Activated CD4-positive, alpha-beta memory T cell treated with anti-CD3 and anti-CD28 coated beads, Interleukin-2, amount 10 ng/mL, durations not matched to agents 7 days and 5 days (primary cell): Measurements from ENCODE around the gene FITM1. TPM values are rescaled to one million over a fixed set of nuclear protein-coding genes. Genes with fewer than 3 reads are reported as not detected.
A peak's percentile ranks its signal among the peaks of the same experiment; 100 is the strongest.

Source experiments
- CTCF ChIA-PET: fragments of 350-600 bp; sonication (Branson Sonifier 250); formaldehyde crosslinking; loops from one replicate; lab custom pipeline; 2021; ENCODE audit warnings: antibody characterized with exemption, inconsistent platforms; lab: Charles Lee
- POLR2A ChIA-PET: fragments of 350-600 bp; sonication (Branson Sonifier 250); formaldehyde crosslinking; loops from one replicate; lab custom pipeline; 2021; ENCODE audit warnings: antibody characterized with exemption; lab: Charles Lee
- DNase-seq: peaks from one replicate; pipeline ENCODE4 v3.0.0-alpha.2; 2020
- H3K27ac Mint-ChIP-seq: one replicate; pipeline ENCODE4 v1.8.0; 2021; ENCODE audit warnings: mild to moderate bottlenecking, mixed read lengths
- H3K27me3 Mint-ChIP-seq: one replicate; pipeline ENCODE4 v1.8.0; 2021; ENCODE audit warnings: mixed read lengths
- H3K36me3 Mint-ChIP-seq: one replicate; pipeline ENCODE4 v1.8.0; 2021; ENCODE audit warnings: low read depth, mixed read lengths
- H3K4me1 Mint-ChIP-seq: one replicate; pipeline ENCODE4 v1.8.0; 2021; ENCODE audit warnings: mixed read lengths
- H3K4me3 Mint-ChIP-seq: one replicate; pipeline ENCODE4 v1.8.0; 2021; ENCODE audit warnings: mild to moderate bottlenecking, mixed read lengths
- H3K9me3 Mint-ChIP-seq: one replicate; pipeline ENCODE4 v1.8.0; 2021; ENCODE audit warnings: mixed read lengths
- total RNA-seq, 2 experiments: library from RNA; stranded (reverse); gene quantifications; one replicate each; pipeline ENCODE4 v1.2.3, GENCODE V29; 2021

FITM1 gene
- total RNA-seq, 2 experiments from 2014 or later: 1.3 to 1.4 TPM

DNA sequence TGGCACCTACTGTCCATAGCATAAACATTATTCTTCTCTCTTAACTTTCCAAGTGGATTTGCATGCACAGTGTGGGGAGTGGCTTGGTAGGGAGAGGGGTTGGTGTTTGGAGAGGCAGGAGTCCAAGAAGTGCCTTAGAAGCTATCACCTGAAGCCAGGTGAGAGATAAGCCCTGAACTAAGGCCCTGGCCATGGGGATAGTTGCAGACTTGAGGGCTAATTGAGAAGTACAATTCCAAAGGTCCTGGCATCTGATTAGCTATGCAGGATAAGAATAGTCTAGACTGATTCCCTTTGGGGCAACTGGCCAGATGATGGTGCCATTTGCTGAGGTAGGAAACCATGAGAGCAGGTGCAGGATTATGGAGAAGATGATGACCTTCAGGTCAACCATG is 38.4 kb upstream of the FITM1 start:
- H3K4me1 Mint-ChIP-seq: peaks cover 37% of the 10 kb centered on the region
- ChIA-PET CTCF (interaction anchor here (0.7 to 12.0 kb wide), 15 partner anchors 11 to 533 kb away, joined by 3 to 254 read pairs (median 4); partner anchors contain the start of genes CARMIL3, DCAF11, DHRS1 and DHRS4L2), POLR2A (interaction anchor here (1.2 to 10.0 kb wide), 8 partner anchors 11 to 338 kb away, joined by 3 to 149 read pairs (median 52); partner anchors contain the start of genes DCAF11, DHRS4L2, IRF9 and KHNYN)
- peak overlapping the region; percentile 19 for H3K27ac Mint-ChIP-seq
- no peak overlapping the region for H3K4me3 Mint-ChIP-seq
- peaks cover 21% of the 10 kb centered on the region for H3K36me3 Mint-ChIP-seq
- DNase-seq: no peak
- no peaks in the 10 kb centered on the region for H3K27me3 Mint-ChIP-seq
- H3K9me3 Mint-ChIP-seq: no peaks in the 10 kb centered on the region

DNA sequence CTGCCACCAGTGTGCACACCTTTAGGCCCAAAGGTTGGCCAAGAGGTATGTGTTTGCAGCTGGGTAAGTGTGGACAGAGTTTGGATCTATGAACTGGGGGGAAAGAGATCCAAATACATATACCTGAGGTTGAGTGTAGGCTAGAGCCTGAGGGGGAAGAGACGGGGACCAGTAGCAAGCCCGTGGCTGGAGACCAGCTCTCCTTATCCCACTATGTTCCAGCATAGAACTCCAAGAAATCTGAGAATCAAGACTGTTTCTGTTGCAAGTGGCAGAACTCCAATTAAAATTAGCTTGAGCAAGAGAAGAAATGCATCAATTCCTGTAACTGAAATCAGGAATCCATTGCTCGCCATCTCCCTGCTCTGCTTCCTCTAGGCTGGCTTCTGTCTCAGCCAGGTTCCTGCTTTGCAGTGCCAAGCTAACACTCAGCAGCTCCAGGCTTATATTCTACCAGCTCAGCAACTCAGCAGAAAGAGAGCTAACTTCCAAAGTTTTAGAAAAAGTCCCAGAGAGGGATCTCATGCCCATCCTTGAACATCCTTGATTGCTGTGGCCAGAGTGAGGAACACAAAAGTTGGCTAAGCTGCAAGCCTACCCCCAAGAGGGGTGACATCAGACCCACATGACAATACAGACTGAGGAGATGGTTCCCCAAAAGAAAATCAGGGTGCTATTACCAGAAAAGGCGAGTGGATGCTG is 37.8 kb upstream of the FITM1 start:
- H3K36me3 Mint-ChIP-seq: peaks cover 21% of the 10 kb centered on the region
- peak overlapping the region; percentile 100 for H3K4me3 Mint-ChIP-seq
- H3K27me3 Mint-ChIP-seq: no peaks in the 10 kb centered on the region
- ChIA-PET POLR2A (interaction anchor here (0.7 to 10.0 kb wide), 13 partner anchors 8 to 121 kb away, joined by 3 to 149 read pairs (median 23); partner anchors contain the start of genes CARMIL3, CHMP4A, DCAF11 and DHRS4L2), CTCF (interaction anchor here (0.8 to 12.0 kb wide), 15 partner anchors 12 to 339 kb away, joined by 3 to 254 read pairs (median 4); partner anchors contain the start of genes CARMIL3, DCAF11, DHRS1 and DHRS4L2)
- peak overlapping the region; percentile 70 for H3K27ac Mint-ChIP-seq
- H3K4me1 Mint-ChIP-seq: peaks cover 37% of the 10 kb centered on the region
- no peak for DNase-seq
- no peaks in the 10 kb centered on the region for H3K9me3 Mint-ChIP-seq

DNA sequence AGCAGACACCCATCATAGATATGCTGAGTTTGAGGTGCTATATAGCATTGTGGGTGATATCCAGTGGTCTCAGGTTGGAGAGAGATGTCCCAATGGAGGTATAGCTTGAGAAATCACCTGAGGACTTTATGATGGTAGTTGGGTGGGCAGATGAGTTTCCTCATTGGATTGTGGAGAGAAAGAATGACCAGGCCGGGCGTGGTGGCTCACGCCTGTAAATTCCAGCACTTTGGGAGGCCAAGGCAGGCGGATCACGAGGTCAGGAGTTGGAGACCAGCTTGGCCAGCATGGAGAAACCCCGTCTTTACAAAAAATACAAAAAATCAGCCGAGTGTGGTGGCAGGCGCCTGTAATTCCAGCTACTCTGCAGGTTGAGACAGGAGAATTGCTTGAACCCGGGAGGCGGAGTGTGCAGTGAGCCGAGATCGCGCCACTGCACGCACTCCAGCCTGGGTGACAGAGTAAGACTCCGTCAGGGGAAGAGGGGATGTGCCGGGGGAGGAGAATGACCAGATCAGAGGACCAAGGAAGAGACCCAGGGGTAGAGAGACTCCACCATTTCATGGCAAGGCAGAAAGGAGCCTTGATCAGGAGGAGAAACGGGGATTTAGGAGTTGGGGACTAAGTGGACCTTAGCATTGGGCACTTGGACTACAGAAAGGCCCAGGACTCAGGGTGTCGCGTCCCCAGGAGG is 37.1 kb upstream of the FITM1 start:
- DNase-seq: no peak
- H3K9me3 Mint-ChIP-seq: no peaks in the 10 kb centered on the region
- H3K27ac Mint-ChIP-seq: peak overlapping the region; percentile 70
- no peaks in the 10 kb centered on the region for H3K27me3 Mint-ChIP-seq
- ChIA-PET POLR2A (interaction anchor here (0.7 to 10.0 kb wide), 18 partner anchors 8 to 120 kb away, joined by 3 to 149 read pairs (median 12); partner anchors contain the start of genes CARMIL3, CHMP4A, DCAF11 and DHRS4L2), CTCF (interaction anchor here (1.0 to 12.0 kb wide), 17 partner anchors 9 to 207 kb away, joined by 3 to 254 read pairs (median 6); partner anchors contain the start of genes CARMIL3, DCAF11, DHRS1 and DHRS4L2)
- H3K36me3 Mint-ChIP-seq: peaks cover 25% of the 10 kb centered on the region
- H3K4me3 Mint-ChIP-seq: peak overlapping the region; percentile 100
- peaks cover 38% of the 10 kb centered on the region for H3K4me1 Mint-ChIP-seq

- POLR2A ChIA-PET: interaction anchor here (0.8 to 10.0 kb wide), 29 partner anchors 9 to 527 kb away, joined by 3 to 149 read pairs (median 4); partner anchors contain the start of genes AP1G2, CARMIL3, CHMP4A and DCAF11
- Mint-ChIP-seq H3K9me3 (no peaks in the 10 kb centered on the region), H3K4me1 (peaks cover 38% of the 10 kb centered on the region), H3K36me3 (peaks cover 32% of the 10 kb centered on the region), H3K27me3 (no peaks in the 10 kb centered on the region), H3K4me3 (peak within 1 kb of the TSS; percentile 100), H3K27ac (peak within 1 kb of the TSS; percentile 96)
- CTCF ChIA-PET: interaction anchor here (0.7 to 12.0 kb wide), 14 partner anchors 10 to 337 kb away, joined by 3 to 254 read pairs (median 6); partner anchors contain the start of genes CHMP4A, DCAF11, EMC9 and IRF9
- DNase-seq: peak; percentile 87
Measured at GRCh38 chr14:24093901-24094840, 36.3 kb upstream of the FITM1 start, which contains the start of gene PCK2. PCK2 (plus strand) TSS chr14:24094311; CDS start chr14:24094406, 95 bp downstream.

DNA sequence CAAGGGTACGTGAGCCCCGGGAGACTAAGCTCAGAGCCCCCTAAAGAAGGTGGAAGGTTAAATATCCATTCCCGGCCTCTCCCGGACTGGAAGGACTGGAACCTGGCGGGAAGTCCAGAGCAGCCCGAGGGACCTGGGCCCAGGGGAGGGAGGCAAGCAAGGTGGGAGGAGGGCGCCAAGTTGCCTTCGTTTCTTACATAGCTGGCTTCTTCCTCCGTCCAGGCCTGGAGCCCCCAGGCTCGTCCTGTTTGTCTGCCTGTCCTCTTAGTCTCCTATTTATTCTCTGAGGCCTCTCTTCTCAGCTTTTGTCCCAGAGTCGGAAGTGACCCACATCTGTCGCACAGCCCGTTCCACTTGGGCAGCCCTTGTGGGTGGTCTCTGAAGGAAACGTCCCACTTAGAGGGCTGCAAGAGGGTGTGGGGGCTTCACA is 35.6 kb upstream of the FITM1 start:
- CTCF ChIA-PET: interaction anchor here (0.7 to 12.0 kb wide), 12 partner anchors 12 to 337 kb away, joined by 3 to 254 read pairs (median 6); partner anchors contain the start of genes CHMP4A, DCAF11, EMC9 and IRF9
- DNase-seq: peak; percentile 32
- H3K27me3 Mint-ChIP-seq: no peaks in the 10 kb centered on the region
- POLR2A ChIA-PET: interaction anchor here (0.6 to 10.0 kb wide), 25 partner anchors 9 to 527 kb away, joined by 3 to 149 read pairs (median 4); partner anchors contain the start of genes AP1G2, CARMIL3, CHMP4A and DCAF11
- peaks cover 38% of the 10 kb centered on the region for H3K36me3 Mint-ChIP-seq
- H3K4me3 Mint-ChIP-seq: peak overlapping the region; percentile 100
- H3K4me1 Mint-ChIP-seq: peaks cover 39% of the 10 kb centered on the region
- H3K27ac Mint-ChIP-seq: peak overlapping the region; percentile 96
- H3K9me3 Mint-ChIP-seq: no peaks in the 10 kb centered on the region

GRCh38 chr14:24095271-24096068 is 35.0 kb upstream of the FITM1 start:
- Mint-ChIP-seq H3K9me3 (no peaks in the 10 kb centered on the region), H3K4me3 (peak overlapping the region; percentile 100), H3K27ac (peak overlapping the region; percentile 96), H3K36me3 (peaks cover 44% of the 10 kb centered on the region), H3K4me1 (peaks cover 37% of the 10 kb centered on the region), H3K27me3 (no peaks in the 10 kb centered on the region)
- ChIA-PET POLR2A (interaction anchor here (0.6 to 10.0 kb wide), 23 partner anchors 10 to 528 kb away, joined by 3 to 149 read pairs (median 7); partner anchors contain the start of genes AP1G2, CARMIL3, CHMP4A and DCAF11), CTCF (interaction anchor here (0.7 to 12.0 kb wide), 13 partner anchors 11 to 336 kb away, joined by 3 to 254 read pairs (median 6); partner anchors contain the start of genes CHMP4A, DCAF11, EMC9 and IRF9)
- peak; percentile 69 for DNase-seq

- POLR2A ChIA-PET: interaction anchor here (2.9 to 10.0 kb wide), 6 partner anchors 11 to 64 kb away, joined by 12 to 149 read pairs (median 78); partner anchors contain the start of genes DCAF11, EMC9, IRF9 and NRL
Measured at GRCh38 chr14:24096545-24097181, 33.8 kb upstream of the FITM1 start.

GRCh38 chr14:24098229-24098926 is 32.1 kb upstream of the FITM1 start:
- peaks cover 65% of the 10 kb centered on the region for H3K36me3 Mint-ChIP-seq
- peaks cover 22% of the 10 kb centered on the region for H3K4me1 Mint-ChIP-seq
- POLR2A ChIA-PET: interaction anchor here (0.6 to 10.0 kb wide), 4 partner anchors 9 to 58 kb away, joined by 3 to 149 read pairs (median 75); partner anchors contain the start of genes DCAF11 and NRL

More at GRCh38 chr14:24096545-24097181, 33.8 kb upstream of the FITM1 start:
- no peak for DNase-seq
- peak overlapping the region; percentile 62 for H3K27ac Mint-ChIP-seq
- peak overlapping the region; percentile 46 for H3K4me3 Mint-ChIP-seq
- peaks cover 52% of the 10 kb centered on the region for H3K36me3 Mint-ChIP-seq
- H3K9me3 Mint-ChIP-seq: no peaks in the 10 kb centered on the region
- CTCF ChIA-PET: interaction anchor here (1.2 to 12.0 kb wide), 6 partner anchors 10 to 200 kb away, joined by 3 to 254 read pairs (median 60); partner anchors contain the start of genes DCAF11 and NRL
- peaks cover 35% of the 10 kb centered on the region for H3K4me1 Mint-ChIP-seq
- no peaks in the 10 kb centered on the region for H3K27me3 Mint-ChIP-seq

GRCh38 chr14:24098927-24099813 is 31.3 kb upstream of the FITM1 start:
- Mint-ChIP-seq H3K9me3 (no peaks in the 10 kb centered on the region), H3K27me3 (no peaks in the 10 kb centered on the region), H3K4me1 (peaks cover 18% of the 10 kb centered on the region), H3K4me3 (no peak overlapping the region), H3K36me3 (peaks cover 72% of the 10 kb centered on the region), H3K27ac (peak overlapping the region; percentile 3)
- no peak for DNase-seq
- POLR2A ChIA-PET: interaction anchor here (0.6 to 10.0 kb wide), 3 partner anchors 8 to 58 kb away, joined by 3 to 149 read pairs (median 145); partner anchors contain the start of genes DCAF11 and NRL
- CTCF ChIA-PET: interaction anchor here (1.9 to 12.0 kb wide), 2 partner anchors 7 to 41 kb away, joined by 7 to 254 read pairs; no protein-coding TSS in a partner anchor

More at GRCh38 chr14:24098229-24098926, 32.1 kb upstream of the FITM1 start:
- Mint-ChIP-seq H3K9me3 (no peaks in the 10 kb centered on the region), H3K27ac (no peak overlapping the region), H3K27me3 (no peaks in the 10 kb centered on the region), H3K4me3 (no peak overlapping the region)
- CTCF ChIA-PET: interaction anchor here (1.9 to 12.0 kb wide), 2 partner anchors 8 to 40 kb away, joined by 7 to 254 read pairs; no protein-coding TSS in a partner anchor
- DNase-seq: no peak
